ENCODE data around the gene NAALADL2.

NAALADL2 gene

DNA sequence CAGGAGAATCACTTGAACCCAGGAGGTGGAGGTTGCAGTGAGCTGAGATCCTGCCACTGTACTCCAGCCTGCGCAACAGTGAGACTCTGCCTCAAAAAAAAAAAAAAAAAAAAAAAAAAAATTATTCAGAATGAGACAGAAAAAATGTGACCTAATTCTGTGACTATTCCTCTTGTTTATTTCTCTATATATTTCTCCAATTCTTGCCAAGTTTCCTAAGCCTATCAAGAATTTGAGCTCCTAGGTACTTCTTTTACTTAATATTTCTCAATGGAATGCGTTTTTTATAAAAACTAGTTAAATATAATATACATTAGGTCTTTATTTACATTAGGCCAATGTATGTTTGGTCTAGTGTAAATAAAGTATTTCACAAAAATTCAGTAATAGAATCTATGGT lies 86.8 kb downstream of the NAALADL2 start:
- in situ Hi-C loops (cut with MboI; ENCODE audit: low pct_unique_long_range_greater_than_20kb, low sequenced_read_pairs, unreplicated experiment), result no loop called here
- TF ChIP-seq, protein P1, sequence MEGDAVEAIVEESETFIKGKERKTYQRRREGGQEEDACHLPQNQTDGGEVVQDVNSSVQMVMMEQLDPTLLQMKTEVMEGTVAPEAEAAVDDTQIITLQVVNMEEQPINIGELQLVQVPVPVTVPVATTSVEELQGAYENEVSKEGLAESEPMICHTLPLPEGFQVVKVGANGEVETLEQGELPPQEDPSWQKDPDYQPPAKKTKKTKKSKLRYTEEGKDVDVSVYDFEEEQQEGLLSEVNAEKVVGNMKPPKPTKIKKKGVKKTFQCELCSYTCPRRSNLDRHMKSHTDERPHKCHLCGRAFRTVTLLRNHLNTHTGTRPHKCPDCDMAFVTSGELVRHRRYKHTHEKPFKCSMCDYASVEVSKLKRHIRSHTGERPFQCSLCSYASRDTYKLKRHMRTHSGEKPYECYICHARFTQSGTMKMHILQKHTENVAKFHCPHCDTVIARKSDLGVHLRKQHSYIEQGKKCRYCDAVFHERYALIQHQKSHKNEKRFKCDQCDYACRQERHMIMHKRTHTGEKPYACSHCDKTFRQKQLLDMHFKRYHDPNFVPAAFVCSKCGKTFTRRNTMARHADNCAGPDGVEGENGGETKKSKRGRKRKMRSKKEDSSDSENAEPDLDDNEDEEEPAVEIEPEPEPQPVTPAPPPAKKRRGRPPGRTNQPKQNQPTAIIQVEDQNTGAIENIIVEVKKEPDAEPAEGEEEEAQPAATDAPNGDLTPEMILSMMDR (IDR thresholded peaks at IDR 0.05; ENCODE audit: extremely low read depth, insufficient read depth, missing control alignments), result no peak
- DNase-seq (ENCODE audit: low spot score), result no peak

DNA sequence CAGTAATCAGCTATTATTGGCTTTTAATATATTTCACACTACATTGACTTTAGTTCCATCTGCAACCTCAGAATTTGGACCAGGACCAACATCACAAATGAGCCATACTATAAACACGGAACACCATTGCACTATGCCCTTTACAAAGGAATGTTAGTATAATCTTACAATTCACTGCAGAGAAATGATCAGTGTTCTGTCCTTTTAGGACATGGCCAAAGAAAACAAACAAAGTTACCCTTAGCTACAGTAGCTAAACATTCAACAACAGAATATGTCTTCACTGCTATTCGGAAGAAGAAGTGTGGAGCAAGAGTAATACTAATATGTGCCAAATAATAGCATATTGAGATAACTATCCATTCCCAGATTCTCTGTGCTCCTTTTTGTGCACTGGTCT lies 90.4 kb downstream of the NAALADL2 start:
- TF ChIP-seq, protein P1 (IDR thresholded peaks at IDR 0.05; ENCODE audit: extremely low read depth, insufficient read depth, missing control alignments), result no peak
- DNase-seq (ENCODE audit: low spot score), result no peak
- in situ Hi-C loops (cut with MboI; ENCODE audit: low pct_unique_long_range_greater_than_20kb, low sequenced_read_pairs, unreplicated experiment), result no loop called here

DNA sequence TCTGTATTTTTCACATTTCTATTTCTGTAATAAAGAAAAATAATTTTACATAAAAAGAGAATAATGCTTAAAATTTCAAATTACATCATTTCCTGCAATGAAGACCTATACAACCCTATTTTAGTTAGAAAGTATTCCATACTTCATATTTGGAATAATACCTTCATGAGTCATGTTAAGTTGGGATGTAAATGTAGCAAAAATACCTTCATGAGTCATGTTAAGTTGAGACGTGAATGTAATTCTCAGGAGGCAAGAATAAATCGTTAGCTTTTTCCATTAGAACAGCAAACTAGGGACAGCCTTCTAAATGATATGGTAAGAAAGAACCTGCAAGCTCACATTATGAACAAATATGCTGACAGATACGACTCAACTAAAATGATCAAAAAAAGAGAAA lies 91.9 kb downstream of the NAALADL2 start:
- TF ChIP-seq, protein P1 (IDR thresholded peaks at IDR 0.05; ENCODE audit: extremely low read depth, insufficient read depth, missing control alignments), result no peak
- DNase-seq (ENCODE audit: low spot score), result no peak
- in situ Hi-C loops (cut with MboI; ENCODE audit: low pct_unique_long_range_greater_than_20kb, low sequenced_read_pairs, unreplicated experiment), result no loop called here

DNA sequence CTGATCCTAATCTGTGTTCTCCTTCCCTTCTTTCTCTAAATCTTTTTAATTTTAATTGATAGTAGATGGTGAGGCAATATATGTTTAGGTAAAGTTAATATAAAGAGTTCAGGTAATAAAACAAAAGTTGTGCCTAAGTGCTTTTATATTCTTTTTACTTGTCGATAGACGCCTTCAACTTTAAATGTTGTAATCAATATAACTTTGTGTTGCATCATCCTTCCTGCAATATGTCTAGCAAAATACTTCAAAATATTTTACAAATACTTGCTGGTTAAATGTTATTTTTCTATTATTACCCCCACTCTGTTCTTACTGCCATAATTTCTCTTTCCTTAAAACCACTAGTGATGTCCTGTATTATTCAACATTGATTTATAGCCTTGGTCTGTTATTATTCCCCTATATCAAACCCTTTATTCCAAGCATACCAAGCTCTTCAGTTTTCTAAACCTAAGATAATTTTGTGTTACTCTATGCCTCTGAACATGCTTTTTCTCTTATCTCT lies 92.4 kb downstream of the NAALADL2 start:
- TF ChIP-seq, protein P1 (IDR thresholded peaks at IDR 0.05; ENCODE audit: extremely low read depth, insufficient read depth, missing control alignments), result no peak
- in situ Hi-C loops (cut with MboI; ENCODE audit: low pct_unique_long_range_greater_than_20kb, low sequenced_read_pairs, unreplicated experiment), result no loop called here
- DNase-seq (ENCODE audit: low spot score), result no peak

DNA sequence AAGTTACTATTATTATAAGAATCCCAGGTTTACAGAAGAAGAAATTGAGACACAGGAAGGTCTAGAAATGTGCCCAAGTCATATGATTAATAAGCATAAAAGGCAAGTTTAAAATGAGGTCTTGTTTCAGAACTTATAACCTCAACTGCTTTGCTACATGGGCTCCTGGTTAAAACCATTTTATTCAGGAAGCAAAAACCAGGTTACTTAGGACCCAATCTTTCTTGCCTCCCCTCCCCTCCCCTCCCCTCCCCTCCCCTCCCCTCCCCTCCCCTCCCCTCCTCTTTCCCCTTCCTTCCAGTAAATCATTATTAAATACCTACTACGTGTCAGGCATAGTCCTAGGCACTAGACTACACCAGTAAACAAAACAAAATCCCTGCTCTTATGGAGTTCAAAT lies 93.9 kb downstream of the NAALADL2 start:
- DNase-seq (ENCODE audit: low spot score), result no peak
- in situ Hi-C loops (cut with MboI; ENCODE audit: low pct_unique_long_range_greater_than_20kb, low sequenced_read_pairs, unreplicated experiment), result no loop called here
- TF ChIP-seq, protein P1 (IDR thresholded peaks at IDR 0.05; ENCODE audit: extremely low read depth, insufficient read depth, missing control alignments), result no peak

DNA sequence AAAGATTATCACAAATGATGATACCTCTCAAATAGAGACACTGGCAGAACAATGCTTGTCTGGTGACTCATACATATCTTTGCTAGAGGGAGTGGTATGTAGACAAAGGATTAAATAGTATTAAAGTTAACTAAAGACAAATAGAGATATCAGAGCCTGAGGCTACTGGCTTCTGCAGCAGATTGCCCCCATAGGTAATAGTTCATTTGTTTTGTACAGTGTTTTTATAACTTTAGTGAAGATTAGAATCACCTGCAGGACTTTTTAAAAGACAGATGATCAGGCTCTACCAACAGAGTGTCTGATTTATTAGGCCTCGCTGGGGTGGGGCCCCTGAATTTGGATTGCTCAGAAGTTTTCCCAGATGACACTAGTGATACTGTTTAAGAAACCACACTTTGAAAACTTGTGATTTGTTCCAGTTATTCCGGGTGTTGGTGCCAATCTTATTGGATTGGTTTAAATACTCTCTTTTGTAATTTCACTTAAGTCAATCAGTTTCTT lies 96.4 kb downstream of the NAALADL2 start:
- DNase-seq (ENCODE audit: low spot score), result no peak
- in situ Hi-C loops (cut with MboI; ENCODE audit: low pct_unique_long_range_greater_than_20kb, low sequenced_read_pairs, unreplicated experiment), result no loop called here
- TF ChIP-seq, protein P1 (IDR thresholded peaks at IDR 0.05; ENCODE audit: extremely low read depth, insufficient read depth, missing control alignments), result no peak

Data from GM13977 (cell line).